Measurements from ENCODE around the gene PTCD2. TPM values are rescaled to one million over a fixed set of nuclear protein-coding genes. Genes with fewer than 3 reads are reported as not detected.

Gene PTCD2
- total and polyA plus RNA-seq, 2 donors (not counting 3 experiments of a cell fraction or from before 2014, with no cell fraction given): 4.3 to 6.7 TPM

DNA sequence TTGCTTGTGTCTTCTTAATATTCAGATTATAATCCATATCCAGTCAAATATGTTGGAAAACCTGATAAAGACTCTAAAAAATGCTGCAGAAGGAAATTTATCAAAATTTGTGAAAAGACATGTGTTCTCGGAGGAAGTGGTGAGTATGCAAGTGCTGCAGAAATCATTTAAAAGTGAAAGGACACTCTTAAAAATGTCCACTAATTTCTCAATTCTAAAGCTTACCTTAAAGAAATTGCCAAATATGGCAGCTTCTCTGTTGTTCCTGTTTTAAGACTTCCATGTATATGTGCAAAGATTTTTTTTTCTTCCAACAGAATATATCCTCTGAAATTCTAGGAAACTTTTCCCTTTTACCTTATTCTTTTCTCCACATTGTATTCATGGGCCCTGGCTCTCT, 32.4 kb downstream of the PTCD2 start:
- CTCF ChIA-PET: no interaction called here
- H4K20me1 ChIP-seq (replicated peaks; ENCODE audit: control insufficient read depth, extremely low read depth, insufficient read depth, low read length): no peaks in the 10 kb centered on the region
- no peak overlapping the region for H2AFZ ChIP-seq (ENCODE audit: low read depth, low read length)
- FAIRE-seq (no peak), DNase-seq (ENCODE audit: low read depth, low spot score) (no peak)
- H3K9me3 ChIP-seq (replicated peaks; ENCODE audit: control insufficient read depth, insufficient read depth, low read length): no peaks in the 10 kb centered on the region
- no peak overlapping the region for H3K27ac ChIP-seq (ENCODE audit: insufficient read depth, low read depth, low read length)
- H3K4me3 ChIP-seq (replicated peaks in 1 of 3; ENCODE audit: insufficient read depth in 1 of 3, low read depth in 1 of 3, low read length in 3 of 3): no peak overlapping the region
- H3K4me2 ChIP-seq (ENCODE audit: insufficient read depth, low read length): no peak overlapping the region
- no peaks in the 10 kb centered on the region for H3K79me2 ChIP-seq (ENCODE audit: control insufficient read depth, insufficient read depth, low read length)
- no peak overlapping the region for H3K9ac ChIP-seq (replicated peaks; ENCODE audit: extremely low read depth, insufficient read depth, low read length)
- TF ChIP-seq, protein P1, sequence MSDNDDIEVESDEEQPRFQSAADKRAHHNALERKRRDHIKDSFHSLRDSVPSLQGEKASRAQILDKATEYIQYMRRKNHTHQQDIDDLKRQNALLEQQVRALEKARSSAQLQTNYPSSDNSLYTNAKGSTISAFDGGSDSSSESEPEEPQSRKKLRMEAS (IDR thresholded peaks at IDR 0.05; ENCODE audit: insufficient read depth, insufficient read length): no peak
- TF ChIP-seq FOS (IDR thresholded peaks at IDR 0.05; ENCODE audit: borderline replicate concordance, insufficient read depth, low read length) (no peak), POLR2AphosphoS5 (IDR thresholded peaks at IDR 0.05; ENCODE audit: insufficient read depth, low read depth, low read length) (no peak), JUN (IDR thresholded peaks at IDR 0.05; ENCODE audit: borderline replicate concordance, insufficient read depth, insufficient read length, low read depth) (no peak), GATA2 (IDR thresholded peaks at IDR 0.05; ENCODE audit: insufficient read depth, insufficient read length, low read depth, low read length) (no peak), MYC (IDR thresholded peaks at IDR 0.05; ENCODE audit: low read depth, low read length) (no peak), EZH2 (IDR thresholded peaks at IDR 0.05; ENCODE audit: borderline replicate concordance, low read depth, low read length, severe bottlenecking) (no peak), POLR2A (IDR thresholded peaks at IDR 0.05; ENCODE audit: low read depth, low read length) (no peak)
- TF ChIP-seq, protein P2, sequence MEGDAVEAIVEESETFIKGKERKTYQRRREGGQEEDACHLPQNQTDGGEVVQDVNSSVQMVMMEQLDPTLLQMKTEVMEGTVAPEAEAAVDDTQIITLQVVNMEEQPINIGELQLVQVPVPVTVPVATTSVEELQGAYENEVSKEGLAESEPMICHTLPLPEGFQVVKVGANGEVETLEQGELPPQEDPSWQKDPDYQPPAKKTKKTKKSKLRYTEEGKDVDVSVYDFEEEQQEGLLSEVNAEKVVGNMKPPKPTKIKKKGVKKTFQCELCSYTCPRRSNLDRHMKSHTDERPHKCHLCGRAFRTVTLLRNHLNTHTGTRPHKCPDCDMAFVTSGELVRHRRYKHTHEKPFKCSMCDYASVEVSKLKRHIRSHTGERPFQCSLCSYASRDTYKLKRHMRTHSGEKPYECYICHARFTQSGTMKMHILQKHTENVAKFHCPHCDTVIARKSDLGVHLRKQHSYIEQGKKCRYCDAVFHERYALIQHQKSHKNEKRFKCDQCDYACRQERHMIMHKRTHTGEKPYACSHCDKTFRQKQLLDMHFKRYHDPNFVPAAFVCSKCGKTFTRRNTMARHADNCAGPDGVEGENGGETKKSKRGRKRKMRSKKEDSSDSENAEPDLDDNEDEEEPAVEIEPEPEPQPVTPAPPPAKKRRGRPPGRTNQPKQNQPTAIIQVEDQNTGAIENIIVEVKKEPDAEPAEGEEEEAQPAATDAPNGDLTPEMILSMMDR (IDR thresholded peaks at IDR 0.05; ENCODE audit: extremely low read depth in 1 of 2, insufficient read depth in 1 of 2, low read depth in 1 of 2, low read length in 2 of 2): no peak
- BruUV-seq (replicated peaks): no TSS peak
- H3K4me1 ChIP-seq (ENCODE audit: control insufficient read depth, extremely low read depth, insufficient read depth, low read length): peaks cover 7% of the 10 kb centered on the region
- H3K27me3 ChIP-seq (ENCODE audit: control insufficient read depth in 2 of 2, insufficient read depth in 2 of 2, low read length in 2 of 2): no peaks in the 10 kb centered on the region
- H3K36me3 ChIP-seq (ENCODE audit: control insufficient read depth in 2 of 2, extremely low read depth in 1 of 2, insufficient read depth in 2 of 2, low read length in 2 of 2): no peaks in the 10 kb centered on the region
- H3K9me1 ChIP-seq (replicated peaks; ENCODE audit: control insufficient read depth, extremely low read depth, insufficient read depth, low read length): no peaks in the 10 kb centered on the region
- intact Hi-C loops (cut with micrococcal nuclease) (no loop called here), dilution Hi-C loops (cut with MboI; ENCODE audit: extremely low pct_ligation_motif_present, low sequenced_read_pairs) (no loop called here)
- POLR2A ChIA-PET: no interaction called here
